T-helper 2 cell treated with Interferon-gamma antibody and Interleukin-4, amounts not matched to agents 5 μg/mL and 100 μg/mL, for 36 hours (primary cell): Measurements from ENCODE around the gene IL17B.

Source experiments
- DNase-seq: peaks from one replicate; pipeline ENCODE4 v3.0.0; 2021; ENCODE audit warnings: low spot score
- H3K27ac Mint-ChIP-seq: one replicate; pipeline ENCODE4 v1.8.0; 2021; ENCODE audit warnings: mild to moderate bottlenecking, mixed read lengths
- H3K27me3 Mint-ChIP-seq: one replicate; pipeline ENCODE4 v1.8.0; 2021; ENCODE audit warnings: low read depth, mixed read lengths
- H3K36me3 Mint-ChIP-seq: one replicate; pipeline ENCODE4 v1.8.0; 2021; ENCODE audit warnings: low read depth, mixed read lengths
- H3K4me1 Mint-ChIP-seq: one replicate; pipeline ENCODE4 v1.8.0; 2021; ENCODE audit warnings: low read depth, mixed read lengths
- H3K4me3 Mint-ChIP-seq: one replicate; pipeline ENCODE4 v1.8.0; 2022; ENCODE audit warnings: mild to moderate bottlenecking, moderate library complexity, mixed read lengths
- H3K9me3 Mint-ChIP-seq: one replicate; pipeline ENCODE4 v1.8.0; 2021; ENCODE audit warnings: mixed read lengths

Gene IL17B

GRCh38 chr5:149381986-149382338 lies 2.9 kb upstream of the IL17B start:
- H3K4me3 Mint-ChIP-seq, result no peak overlapping the region
- H3K9me3 Mint-ChIP-seq, result no peaks in the 10 kb centered on the region
- no peaks in the 10 kb centered on the region for H3K4me1 Mint-ChIP-seq
- H3K27ac Mint-ChIP-seq, result no peak overlapping the region
- no peaks in the 10 kb centered on the region for H3K27me3 Mint-ChIP-seq
- no peaks in the 10 kb centered on the region for H3K36me3 Mint-ChIP-seq
- DNase-seq, result peak; percentile 55

- Mint-ChIP-seq H3K4me3 (no peak overlapping the region), H3K4me1 (no peaks in the 10 kb centered on the region), H3K9me3 (no peaks in the 10 kb centered on the region), H3K36me3 (no peaks in the 10 kb centered on the region), H3K27me3 (no peaks in the 10 kb centered on the region), H3K27ac (no peak overlapping the region)
- DNase-seq, result no peak
These were observed 2.3 kb upstream of the IL17B start for GRCh38 chr5:149381261-149381985.

GRCh38 chr5:149380466-149381121 lies 1.5 kb upstream of the IL17B start:
- no peak overlapping the region for H3K4me3 Mint-ChIP-seq
- no peaks in the 10 kb centered on the region for H3K4me1 Mint-ChIP-seq
- H3K27ac Mint-ChIP-seq, result no peak overlapping the region
- no peak for DNase-seq
- H3K9me3 Mint-ChIP-seq, result no peaks in the 10 kb centered on the region
- no peaks in the 10 kb centered on the region for H3K27me3 Mint-ChIP-seq
- no peaks in the 10 kb centered on the region for H3K36me3 Mint-ChIP-seq

- no peak overlapping the region for H3K27ac Mint-ChIP-seq
- no peaks in the 10 kb centered on the region for H3K27me3 Mint-ChIP-seq
- no peaks in the 10 kb centered on the region for H3K9me3 Mint-ChIP-seq
- no peak overlapping the region for H3K4me3 Mint-ChIP-seq
- no peak for DNase-seq
- no peaks in the 10 kb centered on the region for H3K36me3 Mint-ChIP-seq
- no peaks in the 10 kb centered on the region for H3K4me1 Mint-ChIP-seq
These were observed 804 bp upstream of the IL17B start for GRCh38 chr5:149379818-149380374.

- no peaks in the 10 kb centered on the region for H3K9me3 Mint-ChIP-seq
- no peaks in the 10 kb centered on the region for H3K4me1 Mint-ChIP-seq
- no peaks in the 10 kb centered on the region for H3K36me3 Mint-ChIP-seq
- DNase-seq, result no peak
- H3K27me3 Mint-ChIP-seq, result no peaks in the 10 kb centered on the region
- no peak overlapping the region for H3K4me3 Mint-ChIP-seq
- H3K27ac Mint-ChIP-seq, result peak overlapping the region; percentile 31
These were observed 761 bp downstream of the IL17B start for GRCh38 chr5:149378241-149378820.

GRCh38 chr5:149376711-149377447 lies 2.2 kb downstream of the IL17B start:
- Mint-ChIP-seq H3K36me3 (no peaks in the 10 kb centered on the region), H3K27me3 (no peaks in the 10 kb centered on the region), H3K27ac (no peak overlapping the region), H3K9me3 (no peaks in the 10 kb centered on the region), H3K4me1 (no peaks in the 10 kb centered on the region), H3K4me3 (no peak overlapping the region)
- DNase-seq, result no peak

GRCh38 chr5:149376104-149376503 lies 3.0 kb downstream of the IL17B start:
- H3K36me3 Mint-ChIP-seq, result no peaks in the 10 kb centered on the region
- no peak overlapping the region for H3K27ac Mint-ChIP-seq
- H3K27me3 Mint-ChIP-seq, result no peaks in the 10 kb centered on the region
- H3K4me1 Mint-ChIP-seq, result no peaks in the 10 kb centered on the region
- no peak for DNase-seq
- H3K4me3 Mint-ChIP-seq, result no peak overlapping the region
- H3K9me3 Mint-ChIP-seq, result no peaks in the 10 kb centered on the region

GRCh38 chr5:149375434-149375833 lies 3.7 kb downstream of the IL17B start:
- Mint-ChIP-seq H3K36me3 (no peaks in the 10 kb centered on the region), H3K27ac (no peak overlapping the region), H3K27me3 (no peaks in the 10 kb centered on the region), H3K4me1 (no peaks in the 10 kb centered on the region), H3K4me3 (no peak overlapping the region), H3K9me3 (no peaks in the 10 kb centered on the region)
- DNase-seq, result no peak

- no peaks in the 10 kb centered on the region for H3K36me3 Mint-ChIP-seq
- H3K27ac Mint-ChIP-seq, result no peak overlapping the region
- no peaks in the 10 kb centered on the region for H3K9me3 Mint-ChIP-seq
- DNase-seq, result no peak
- H3K27me3 Mint-ChIP-seq, result no peaks in the 10 kb centered on the region
- no peak overlapping the region for H3K4me3 Mint-ChIP-seq
- no peaks in the 10 kb centered on the region for H3K4me1 Mint-ChIP-seq
These were observed 4.3 kb downstream of the IL17B start for GRCh38 chr5:149374801-149375200.

- Mint-ChIP-seq H3K27me3 (no peaks in the 10 kb centered on the region), H3K27ac (no peak overlapping the region), H3K9me3 (no peaks in the 10 kb centered on the region), H3K4me3 (no peak overlapping the region), H3K36me3 (no peaks in the 10 kb centered on the region), H3K4me1 (no peaks in the 10 kb centered on the region)
- DNase-seq, result no peak
These were observed 4.8 kb downstream of the IL17B start for GRCh38 chr5:149374303-149374702.

GRCh38 chr5:149372932-149373331 lies 6.2 kb downstream of the IL17B start:
- no peak overlapping the region for H3K27ac Mint-ChIP-seq
- DNase-seq, result no peak
- H3K4me3 Mint-ChIP-seq, result no peak overlapping the region
- peaks cover 6% of the 10 kb centered on the region for H3K36me3 Mint-ChIP-seq
- no peaks in the 10 kb centered on the region for H3K27me3 Mint-ChIP-seq
- no peaks in the 10 kb centered on the region for H3K4me1 Mint-ChIP-seq
- H3K9me3 Mint-ChIP-seq, result no peaks in the 10 kb centered on the region

- Mint-ChIP-seq H3K27me3 (no peaks in the 10 kb centered on the region), H3K9me3 (no peaks in the 10 kb centered on the region), H3K27ac (no peak overlapping the region), H3K36me3 (peaks cover 7% of the 10 kb centered on the region), H3K4me1 (peaks cover 2% of the 10 kb centered on the region), H3K4me3 (no peak overlapping the region)
- DNase-seq, result no peak
These were observed 6.9 kb downstream of the IL17B start for GRCh38 chr5:149372076-149372795.

GRCh38 chr5:149371296-149371962 lies 7.7 kb downstream of the IL17B start:
- H3K4me3 Mint-ChIP-seq, result no peak overlapping the region
- peaks cover 7% of the 10 kb centered on the region for H3K36me3 Mint-ChIP-seq
- no peak overlapping the region for H3K27ac Mint-ChIP-seq
- peaks cover 6% of the 10 kb centered on the region for H3K4me1 Mint-ChIP-seq
- no peaks in the 10 kb centered on the region for H3K27me3 Mint-ChIP-seq
- H3K9me3 Mint-ChIP-seq, result no peaks in the 10 kb centered on the region
- peak; percentile 38 for DNase-seq
